GM23338 (cell line): ENCODE results near the gene EVC. TPM values are rescaled to one million over a fixed set of nuclear protein-coding genes. Genes with fewer than 3 reads are reported as not detected.

ENCODE experiments used
- ATAC-seq: fragments of 200-7000 bp; cut with Tn5 transposase; 3 replicates; pipeline ENCODE4 v1.9.1; 2020
- DNase-seq: peaks from one replicate; pipeline ENCODE4 v3.0.0-alpha.2; 2015; ENCODE audit warnings: low spot score
- H2AFZ ChIP-seq: fragments of 200-600 bp; sonication (generic); 2 replicates; pipeline ENCODE4 v1.8.0; 2016; ENCODE audit warnings: antibody characterized with exemption, mild to moderate bottlenecking, moderate library complexity
- H3F3A ChIP-seq: fragments of 200-600 bp; sonication (generic); replicated peaks from 2 replicates; pipeline ENCODE4 v1.8.0; 2017; ENCODE audit warnings: antibody characterized with exemption, mixed run types, low read depth
- H3K27ac ChIP-seq: fragments of 200-600 bp; sonication (generic); 2 replicates; pipeline ENCODE4 v1.6.1; 2016; ENCODE audit warnings: low read depth
- H3K27me3 ChIP-seq: fragments of 200-600 bp; sonication (generic); 2 replicates; pipeline ENCODE4 v1.8.0; 2016; ENCODE audit warnings: mild to moderate bottlenecking, mixed run types, moderate library complexity; ENCODE audit not compliant: insufficient read depth
- H3K36me3 ChIP-seq: fragments of 200-600 bp; sonication (generic); 2 replicates; pipeline ENCODE4 v1.8.0; 2016; ENCODE audit warnings: mild to moderate bottlenecking; ENCODE audit not compliant: insufficient read depth
- H3K4me1 ChIP-seq: fragments of 200-600 bp; sonication (generic); 2 replicates; pipeline ENCODE4 v1.8.0; 2016; ENCODE audit warnings: mild to moderate bottlenecking, moderate library complexity; ENCODE audit not compliant: insufficient read depth
- H3K4me2 ChIP-seq: fragments of 200-600 bp; sonication (generic); 2 replicates; pipeline ENCODE4 v1.7.1; 2017; ENCODE audit warnings: mixed run types
- H3K4me3 ChIP-seq: fragments of 200-600 bp; sonication (generic); 2 replicates; pipeline ENCODE4 v1.6.1; 2016; ENCODE audit warnings: mixed run types
- H3K79me2 ChIP-seq: fragments of 200-600 bp; sonication (generic); replicated peaks from 2 replicates; pipeline ENCODE4 v1.8.0; 2017; ENCODE audit warnings: mild to moderate bottlenecking; ENCODE audit not compliant: insufficient read depth
- H3K9me2 ChIP-seq: fragments of 200-600 bp; sonication (generic); 2 replicates; pipeline ENCODE4 v1.8.0; 2017; ENCODE audit not compliant: insufficient read depth
- H4K20me1 ChIP-seq: fragments of 200-600 bp; sonication (generic); replicated peaks from 2 replicates; pipeline ENCODE4 v1.8.0; 2017; ENCODE audit warnings: mild to moderate bottlenecking; ENCODE audit not compliant: insufficient read depth
- H3K27ac Mint-ChIP-seq: 2 replicates; pipeline ENCODE4 v1.8.0; 2020; ENCODE audit warnings: inconsistent platforms, mild to moderate bottlenecking, moderate library complexity, mixed read lengths
- H3K27me3 Mint-ChIP-seq: 3 replicates; pipeline ENCODE4 v1.8.0; 2022; ENCODE audit warnings: low read depth, mild to moderate bottlenecking, moderate library complexity, mixed read lengths, inconsistent platforms; ENCODE audit not compliant: insufficient read depth, poor library complexity
- H3K36me3 Mint-ChIP-seq: 3 replicates; pipeline ENCODE4 v1.8.0; 2021; ENCODE audit warnings: low read depth, mild to moderate bottlenecking, inconsistent platforms, moderate library complexity, mixed read lengths
- H3K4me1 Mint-ChIP-seq: 3 replicates; pipeline ENCODE4 v1.8.0; 2020; ENCODE audit warnings: mild to moderate bottlenecking, inconsistent platforms, mixed read lengths
- H3K4me3 Mint-ChIP-seq: 3 replicates; pipeline ENCODE4 v1.8.0; 2021; ENCODE audit warnings: moderate library complexity, mild to moderate bottlenecking, inconsistent platforms, mixed read lengths
- H3K9me3 Mint-ChIP-seq: 3 replicates; pipeline ENCODE4 v1.8.0; 2020; ENCODE audit warnings: moderate library complexity, mild to moderate bottlenecking, inconsistent platforms, mixed read lengths
- CREB1 ChIP-seq: fragments of 250-450 bp; sonication (Bioruptor Pico); IDR thresholded peaks from 2 replicates; pipeline ENCODE4 v1.5.0; 2020; ENCODE audit warnings: low read depth, mild to moderate bottlenecking, moderate library complexity
- ETS1 ChIP-seq: IDR thresholded peaks from 2 replicates; pipeline ENCODE4 v1.6.1; 2016; ENCODE audit warnings: antibody characterized with exemption
- EZH2 ChIP-seq: fragments of 200-600 bp; sonication (generic); IDR thresholded peaks from one replicate; pipeline ENCODE4 v1.8.0; 2017; ENCODE audit warnings: antibody characterized with exemption, mild to moderate bottlenecking, low read depth; ENCODE audit not compliant: unreplicated experiment
- EZH2phosphoT487 ChIP-seq: fragments of 200-600 bp; sonication (generic); IDR thresholded peaks from one replicate; pipeline ENCODE4 v1.8.1; 2018; ENCODE audit warnings: antibody characterized with exemption; ENCODE audit not compliant: unreplicated experiment
- JUNB ChIP-seq: IDR thresholded peaks from one replicate; pipeline ENCODE4 v1.6.1; 2016; ENCODE audit warnings: antibody characterized with exemption; ENCODE audit not compliant: unreplicated experiment
- NANOG ChIP-seq: IDR thresholded peaks from 2 replicates; pipeline ENCODE4 v1.6.1; 2016; ENCODE audit warnings: antibody characterized with exemption, borderline replicate concordance
- POLR2AphosphoS5 ChIP-seq: IDR thresholded peaks from 2 replicates; pipeline ENCODE4 v1.6.1; 2016; ENCODE audit warnings: antibody characterized with exemption, low read depth
- STAT1 ChIP-seq: IDR thresholded peaks from one replicate; pipeline ENCODE4 v1.6.1; 2016; ENCODE audit warnings: antibody characterized with exemption; ENCODE audit not compliant: unreplicated experiment
- ZNF114 ChIP-seq: fragments of 250-450 bp; sonication (Bioruptor Pico); IDR thresholded peaks from 2 replicates; pipeline ENCODE4 v1.5.0; 2020; ENCODE audit warnings: mild to moderate bottlenecking, moderate library complexity
- ZNF331 ChIP-seq: fragments of 250-450 bp; sonication (Bioruptor Pico); IDR thresholded peaks from 2 replicates; pipeline ENCODE4 v1.5.0; 2020; ENCODE audit warnings: low read depth, mild to moderate bottlenecking, moderate library complexity
- polyA plus RNA-seq: library from polyadenylated mRNA; unstranded; fragments of >200 nt; fragmentation: Nextera tagmentation; extraction: Ambion mirVana; gene quantifications from 2 replicates; pipeline ENCODE4 v1.2.1, GENCODE V29; 2016
- total RNA-seq: library from RNA; depleted of rRNA; stranded (reverse); fragments of >200 nt; shearing (Covaris generic); gene quantifications from 2 replicates; pipeline ENCODE4 v1.2.3, GENCODE V29; 2014
- TF ChIP-seq, protein P1 (sequence below), 2 experiments: fragments of 200-600 bp in 1 of 2; sonication (generic) in 1 of 2; conservative IDR thresholded peaks; 2 replicates each; pipeline versions ENCODE4 v1.5.1 to v1.6.1; 2016 to 2017; ENCODE audit warnings: antibody characterized with exemption in 2 of 2, low read depth in 2 of 2, mild to moderate bottlenecking in 2 of 2, moderate library complexity in 1 of 2
- TF ChIP-seq, protein P2 (sequence below): fragments of 250-450 bp; sonication (Bioruptor Pico); IDR thresholded peaks from 2 replicates; pipeline ENCODE4 v1.5.0; 2020; ENCODE audit warnings: mild to moderate bottlenecking, moderate library complexity
- TF ChIP-seq, protein P3 (sequence below): IDR thresholded peaks from one replicate; pipeline ENCODE4 v1.6.1; 2018; ENCODE audit warnings: antibody characterized with exemption; ENCODE audit not compliant: unreplicated experiment

EVC gene
- total and polyA plus RNA-seq, 2 experiments from 2014 or later, result 1.7 to 12.8 TPM

DNA sequence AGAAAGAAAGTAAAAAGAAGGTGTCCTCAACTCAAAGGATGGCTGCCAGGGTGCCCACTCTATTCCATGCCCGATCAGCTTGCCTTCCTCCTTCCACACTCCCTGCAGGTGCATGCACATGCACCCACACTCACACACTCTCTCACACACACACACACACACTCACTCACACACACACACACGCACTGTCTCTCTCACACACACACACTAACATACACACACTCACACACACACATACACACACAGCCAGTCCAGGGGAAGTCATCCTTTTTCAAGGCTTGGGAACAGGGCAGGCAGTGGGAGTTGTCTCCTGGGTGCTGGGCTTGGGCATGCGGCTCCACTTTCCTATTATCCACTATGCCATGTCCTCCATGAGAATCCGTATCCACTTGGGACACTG, 131.5 kb downstream of the EVC start:
- Histone ChIP-seq H3K4me3 (no peak overlapping the region), H3F3A (no peaks in the 10 kb centered on the region), H3K27me3 (no peaks in the 10 kb centered on the region), H3K4me2 (no peak overlapping the region), H3K79me2 (no peaks in the 10 kb centered on the region; the same call in 1 of the 2 replicates), H3K36me3 (peaks cover 23% of the 10 kb centered on the region), H4K20me1 (peaks cover 8% of the 10 kb centered on the region; the same call in 1 of the 2 replicates), H3K4me1 (no peaks in the 10 kb centered on the region; the same call in 1 of the 2 replicates), H2AFZ (no peak overlapping the region), H3K9me2 (no peaks in the 10 kb centered on the region), H3K27ac (no peak overlapping the region)
- H3K4me3 Mint-ChIP-seq, result no peak overlapping the region
- TF ChIP-seq CREB1 (CRISPR knock-in tag) (no peak), ZNF331 (no peak), EZH2 (no peak), EZH2phosphoT487 (no peak), NANOG (no peak), ETS1 (no peak), JUNB (no peak), ZNF114 (CRISPR knock-in tag) (no peak), STAT1 (no peak), POLR2AphosphoS5 (no peak)
- TF ChIP-seq, protein P1, sequence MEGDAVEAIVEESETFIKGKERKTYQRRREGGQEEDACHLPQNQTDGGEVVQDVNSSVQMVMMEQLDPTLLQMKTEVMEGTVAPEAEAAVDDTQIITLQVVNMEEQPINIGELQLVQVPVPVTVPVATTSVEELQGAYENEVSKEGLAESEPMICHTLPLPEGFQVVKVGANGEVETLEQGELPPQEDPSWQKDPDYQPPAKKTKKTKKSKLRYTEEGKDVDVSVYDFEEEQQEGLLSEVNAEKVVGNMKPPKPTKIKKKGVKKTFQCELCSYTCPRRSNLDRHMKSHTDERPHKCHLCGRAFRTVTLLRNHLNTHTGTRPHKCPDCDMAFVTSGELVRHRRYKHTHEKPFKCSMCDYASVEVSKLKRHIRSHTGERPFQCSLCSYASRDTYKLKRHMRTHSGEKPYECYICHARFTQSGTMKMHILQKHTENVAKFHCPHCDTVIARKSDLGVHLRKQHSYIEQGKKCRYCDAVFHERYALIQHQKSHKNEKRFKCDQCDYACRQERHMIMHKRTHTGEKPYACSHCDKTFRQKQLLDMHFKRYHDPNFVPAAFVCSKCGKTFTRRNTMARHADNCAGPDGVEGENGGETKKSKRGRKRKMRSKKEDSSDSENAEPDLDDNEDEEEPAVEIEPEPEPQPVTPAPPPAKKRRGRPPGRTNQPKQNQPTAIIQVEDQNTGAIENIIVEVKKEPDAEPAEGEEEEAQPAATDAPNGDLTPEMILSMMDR (conservative IDR thresholded peaks at IDR 0.05; ENCODE audit: low read depth in 2 of 2), result no peak
- TF ChIP-seq, protein P2, sequence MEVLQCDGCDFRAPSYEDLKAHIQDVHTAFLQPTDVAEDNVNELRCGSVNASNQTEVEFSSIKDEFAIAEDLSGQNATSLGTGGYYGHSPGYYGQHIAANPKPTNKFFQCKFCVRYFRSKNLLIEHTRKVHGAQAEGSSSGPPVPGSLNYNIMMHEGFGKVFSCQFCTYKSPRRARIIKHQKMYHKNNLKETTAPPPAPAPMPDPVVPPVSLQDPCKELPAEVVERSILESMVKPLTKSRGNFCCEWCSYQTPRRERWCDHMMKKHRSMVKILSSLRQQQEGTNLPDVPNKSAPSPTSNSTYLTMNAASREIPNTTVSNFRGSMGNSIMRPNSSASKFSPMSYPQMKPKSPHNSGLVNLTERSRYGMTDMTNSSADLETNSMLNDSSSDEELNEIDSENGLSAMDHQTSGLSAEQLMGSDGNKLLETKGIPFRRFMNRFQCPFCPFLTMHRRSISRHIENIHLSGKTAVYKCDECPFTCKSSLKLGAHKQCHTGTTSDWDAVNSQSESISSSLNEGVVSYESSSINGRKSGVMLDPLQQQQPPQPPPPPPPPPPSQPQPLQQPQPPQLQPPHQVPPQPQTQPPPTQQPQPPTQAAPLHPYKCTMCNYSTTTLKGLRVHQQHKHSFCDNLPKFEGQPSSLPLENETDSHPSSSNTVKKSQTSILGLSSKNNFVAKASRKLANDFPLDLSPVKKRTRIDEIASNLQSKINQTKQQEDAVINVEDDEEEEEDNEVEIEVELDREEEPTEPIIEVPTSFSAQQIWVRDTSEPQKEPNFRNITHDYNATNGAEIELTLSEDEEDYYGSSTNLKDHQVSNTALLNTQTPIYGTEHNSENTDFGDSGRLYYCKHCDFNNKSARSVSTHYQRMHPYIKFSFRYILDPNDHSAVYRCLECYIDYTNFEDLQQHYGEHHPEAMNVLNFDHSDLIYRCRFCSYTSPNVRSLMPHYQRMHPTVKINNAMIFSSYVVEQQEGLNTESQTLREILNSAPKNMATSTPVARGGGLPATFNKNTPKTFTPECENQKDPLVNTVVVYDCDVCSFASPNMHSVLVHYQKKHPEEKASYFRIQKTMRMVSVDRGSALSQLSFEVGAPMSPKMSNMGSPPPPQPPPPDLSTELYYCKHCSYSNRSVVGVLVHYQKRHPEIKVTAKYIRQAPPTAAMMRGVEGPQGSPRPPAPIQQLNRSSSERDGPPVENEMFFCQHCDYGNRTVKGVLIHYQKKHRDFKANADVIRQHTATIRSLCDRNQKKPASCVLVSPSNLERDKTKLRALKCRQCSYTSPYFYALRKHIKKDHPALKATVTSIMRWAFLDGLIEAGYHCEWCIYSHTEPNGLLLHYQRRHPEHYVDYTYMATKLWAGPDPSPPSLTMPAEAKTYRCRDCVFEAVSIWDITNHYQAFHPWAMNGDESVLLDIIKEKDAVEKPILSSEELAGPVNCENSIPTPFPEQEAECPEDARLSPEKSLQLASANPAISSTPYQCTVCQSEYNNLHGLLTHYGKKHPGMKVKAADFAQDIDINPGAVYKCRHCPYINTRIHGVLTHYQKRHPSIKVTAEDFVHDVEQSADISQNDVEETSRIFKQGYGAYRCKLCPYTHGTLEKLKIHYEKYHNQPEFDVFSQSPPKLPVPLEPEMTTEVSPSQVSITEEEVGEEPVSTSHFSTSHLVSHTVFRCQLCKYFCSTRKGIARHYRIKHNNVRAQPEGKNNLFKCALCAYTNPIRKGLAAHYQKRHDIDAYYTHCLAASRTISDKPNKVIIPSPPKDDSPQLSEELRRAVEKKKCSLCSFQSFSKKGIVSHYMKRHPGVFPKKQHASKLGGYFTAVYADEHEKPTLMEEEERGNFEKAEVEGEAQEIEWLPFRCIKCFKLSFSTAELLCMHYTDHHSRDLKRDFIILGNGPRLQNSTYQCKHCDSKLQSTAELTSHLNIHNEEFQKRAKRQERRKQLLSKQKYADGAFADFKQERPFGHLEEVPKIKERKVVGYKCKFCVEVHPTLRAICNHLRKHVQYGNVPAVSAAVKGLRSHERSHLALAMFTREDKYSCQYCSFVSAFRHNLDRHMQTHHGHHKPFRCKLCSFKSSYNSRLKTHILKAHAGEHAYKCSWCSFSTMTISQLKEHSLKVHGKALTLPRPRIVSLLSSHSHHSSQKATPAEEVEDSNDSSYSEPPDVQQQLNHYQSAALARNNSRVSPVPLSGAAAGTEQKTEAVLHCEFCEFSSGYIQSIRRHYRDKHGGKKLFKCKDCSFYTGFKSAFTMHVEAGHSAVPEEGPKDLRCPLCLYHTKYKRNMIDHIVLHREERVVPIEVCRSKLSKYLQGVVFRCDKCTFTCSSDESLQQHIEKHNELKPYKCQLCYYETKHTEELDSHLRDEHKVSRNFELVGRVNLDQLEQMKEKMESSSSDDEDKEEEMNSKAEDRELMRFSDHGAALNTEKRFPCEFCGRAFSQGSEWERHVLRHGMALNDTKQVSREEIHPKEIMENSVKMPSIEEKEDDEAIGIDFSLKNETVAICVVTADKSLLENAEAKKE (CRISPR knock-in tag), result no peak
- TF ChIP-seq, protein P3, sequence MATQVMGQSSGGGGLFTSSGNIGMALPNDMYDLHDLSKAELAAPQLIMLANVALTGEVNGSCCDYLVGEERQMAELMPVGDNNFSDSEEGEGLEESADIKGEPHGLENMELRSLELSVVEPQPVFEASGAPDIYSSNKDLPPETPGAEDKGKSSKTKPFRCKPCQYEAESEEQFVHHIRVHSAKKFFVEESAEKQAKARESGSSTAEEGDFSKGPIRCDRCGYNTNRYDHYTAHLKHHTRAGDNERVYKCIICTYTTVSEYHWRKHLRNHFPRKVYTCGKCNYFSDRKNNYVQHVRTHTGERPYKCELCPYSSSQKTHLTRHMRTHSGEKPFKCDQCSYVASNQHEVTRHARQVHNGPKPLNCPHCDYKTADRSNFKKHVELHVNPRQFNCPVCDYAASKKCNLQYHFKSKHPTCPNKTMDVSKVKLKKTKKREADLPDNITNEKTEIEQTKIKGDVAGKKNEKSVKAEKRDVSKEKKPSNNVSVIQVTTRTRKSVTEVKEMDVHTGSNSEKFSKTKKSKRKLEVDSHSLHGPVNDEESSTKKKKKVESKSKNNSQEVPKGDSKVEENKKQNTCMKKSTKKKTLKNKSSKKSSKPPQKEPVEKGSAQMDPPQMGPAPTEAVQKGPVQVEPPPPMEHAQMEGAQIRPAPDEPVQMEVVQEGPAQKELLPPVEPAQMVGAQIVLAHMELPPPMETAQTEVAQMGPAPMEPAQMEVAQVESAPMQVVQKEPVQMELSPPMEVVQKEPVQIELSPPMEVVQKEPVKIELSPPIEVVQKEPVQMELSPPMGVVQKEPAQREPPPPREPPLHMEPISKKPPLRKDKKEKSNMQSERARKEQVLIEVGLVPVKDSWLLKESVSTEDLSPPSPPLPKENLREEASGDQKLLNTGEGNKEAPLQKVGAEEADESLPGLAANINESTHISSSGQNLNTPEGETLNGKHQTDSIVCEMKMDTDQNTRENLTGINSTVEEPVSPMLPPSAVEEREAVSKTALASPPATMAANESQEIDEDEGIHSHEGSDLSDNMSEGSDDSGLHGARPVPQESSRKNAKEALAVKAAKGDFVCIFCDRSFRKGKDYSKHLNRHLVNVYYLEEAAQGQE, result no peak
- peaks cover 13% of the 10 kb centered on the region; the same call in 2 of the 3 replicates for H3K4me1 Mint-ChIP-seq
- no peak overlapping the region for H3K27ac Mint-ChIP-seq
- peaks cover 57% of the 10 kb centered on the region for H3K36me3 Mint-ChIP-seq
- no peaks in the 10 kb centered on the region for H3K9me3 Mint-ChIP-seq
- peaks cover 4% of the 10 kb centered on the region for H3K27me3 Mint-ChIP-seq
- DNase-seq (no peak), ATAC-seq (no peak)
